HCT116 (cell line): ENCODE data around the gene SETD3. TPM values are rescaled to one million over a fixed set of nuclear protein-coding genes. Genes with fewer than 3 reads are reported as not detected.

Source experiments
- ATAC-seq: fragments of 200-7000 bp; cut with Tn5 transposase; 2 replicates; pipeline ENCODE4 v1.9.1; 2020; ENCODE audit warnings: mild to moderate bottlenecking, moderate library complexity
- BruUV-seq: library from RNA; stranded (reverse); fragments of 400-500 nt; replicated peaks from 2 replicates; lab custom pipeline; 2021; lab: Mats Ljungman, UMichigan
- CTCF ChIA-PET: fragments of 300-600 bp; sonication (Branson Sonifier 250); formaldehyde crosslinking; loops from one replicate; lab custom pipeline; 2021; ENCODE audit warnings: antibody characterized with exemption; lab: Charles Lee
- POLR2A ChIA-PET: fragments of 300-600, 350-600 bp; sonication (Branson Sonifier 250); formaldehyde crosslinking; loops from one replicate; lab custom pipeline; 2021; ENCODE audit warnings: antibody characterized with exemption; lab: Charles Lee
- RAD21 ChIA-PET, 2 experiments: fragments of 300-600 bp; sonication (Branson Sonifier 250); formaldehyde crosslinking; loops; one replicate each; lab custom pipeline; 2023; ENCODE audit warnings: low total read pairs in 2 of 2; ENCODE audit not compliant: uncharacterized antibody in 2 of 2, unreplicated experiment in 2 of 2, low non-redundant PET in 1 of 2; lab: Charles Lee
- DNase-seq: peaks from one replicate; pipeline ENCODE4 v3.0.0-alpha.2; 2010; ENCODE audit warnings: low read depth, low spot score
- H2AFZ ChIP-seq: fragments of 200-600 bp; shearing (Covaris generic), sonication (generic); 2 replicates; pipeline ENCODE4 v1.6.1; 2017; ENCODE audit warnings: low read depth, mixed run types, mixed read lengths, antibody characterized with exemption, low read length; ENCODE audit not compliant: poor library complexity, severe bottlenecking
- H3K27ac ChIP-seq: 2 replicates; pipeline ENCODE4 v1.5.1; 2012; ENCODE audit warnings: low read depth, low read length
- H3K27me3 ChIP-seq: fragments of 200-600 bp; sonication (generic); 2 replicates; pipeline ENCODE4 v1.6.1; 2016; ENCODE audit warnings: mixed run types, low read length, mixed read lengths; ENCODE audit not compliant: insufficient read depth
- H3K36me3 ChIP-seq, 2 experiments: fragments of 200-500 bp in 1 of 2; fragments of 200-600 bp in 1 of 2; sonication (Bioruptor generic) in 1 of 2; sonication (generic) in 1 of 2; 2 replicates each; pipeline versions ENCODE4 v1.5.1 to v1.6.1; 2014 to 2016; ENCODE audit warnings: low read length in 2 of 2, inconsistent platforms in 1 of 2, mixed read lengths in 1 of 2, mixed run types in 1 of 2; ENCODE audit not compliant: insufficient read depth in 2 of 2, control insufficient read depth in 1 of 2
- H3K4me1 ChIP-seq, 2 experiments: fragments of 200-600 bp in 1 of 2; sonication (generic) in 1 of 2; 2 replicates each; pipeline versions ENCODE4 v1.5.1 to v1.6.1; 2012 to 2017; ENCODE audit warnings: low read length in 2 of 2, inconsistent platforms in 1 of 2, mild to moderate bottlenecking in 1 of 2, mixed read lengths in 1 of 2, mixed run types in 1 of 2, moderate library complexity in 1 of 2; ENCODE audit not compliant: insufficient read depth in 2 of 2, control insufficient read depth in 1 of 2
- H3K4me2 ChIP-seq: fragments of 200-600 bp; sonication (generic); 2 replicates; pipeline ENCODE4 v1.6.1; 2017; ENCODE audit warnings: mixed run types, low read length, mixed read lengths
- H3K4me3 ChIP-seq, 2 experiments: fragments of 200-600 bp in 1 of 2; sonication (generic) in 1 of 2; replicated peaks in 1 of 2; 2 replicates each; pipeline ENCODE4 v1.5.1; 2011 to 2016; ENCODE audit warnings: low read length in 2 of 2, control low read depth in 1 of 2, low read depth in 1 of 2, mild to moderate bottlenecking in 1 of 2, mixed read lengths in 1 of 2, mixed run types in 1 of 2
- H3K79me2 ChIP-seq: fragments of 200-600 bp; sonication (generic); 2 replicates; pipeline ENCODE4 v1.6.1; 2017; ENCODE audit warnings: mild to moderate bottlenecking, mixed run types, low read length, moderate library complexity, mixed read lengths; ENCODE audit not compliant: insufficient read depth
- H3K9ac ChIP-seq: fragments of 200-600 bp; sonication (generic); 2 replicates; pipeline ENCODE4 v1.6.1; 2016; ENCODE audit warnings: low read length, mixed read lengths
- H3K9me2 ChIP-seq: fragments of 200-600 bp; sonication (generic), shearing (Covaris generic); 2 replicates; pipeline ENCODE4 v1.6.1; 2017; ENCODE audit warnings: mixed run types, mild to moderate bottlenecking, moderate library complexity; ENCODE audit not compliant: insufficient read depth
- H3K9me3 ChIP-seq, 2 experiments: fragments of 200-500 bp in 1 of 2; fragments of 200-600 bp in 1 of 2; sonication (Bioruptor generic) in 1 of 2; sonication (generic) in 1 of 2; 2 replicates each; pipeline ENCODE4 v1.6.1; 2014 to 2017; ENCODE audit warnings: low read length in 2 of 2, mixed read lengths in 2 of 2, inconsistent platforms in 1 of 2, low read depth in 1 of 2, mild to moderate bottlenecking in 1 of 2, mixed run types in 1 of 2, moderate library complexity in 1 of 2; ENCODE audit not compliant: control insufficient read depth in 1 of 2, insufficient read depth in 1 of 2
- H4K20me1 ChIP-seq: fragments of 200-600 bp; sonication (generic), shearing (Covaris generic); 2 replicates; pipeline ENCODE4 v1.6.1; 2017; ENCODE audit warnings: mixed run types, mild to moderate bottlenecking, moderate library complexity; ENCODE audit not compliant: insufficient read depth
- CEBPB ChIP-seq: IDR thresholded peaks from 2 replicates; pipeline ENCODE4 v1.6.1; 2012; ENCODE audit warnings: low read depth
- EGR1 ChIP-seq: IDR thresholded peaks from 2 replicates; pipeline ENCODE4 v1.6.1; 2012; ENCODE audit warnings: low read depth
- EZH2 ChIP-seq: fragments of 200-600 bp; sonication (generic); IDR thresholded peaks from 2 replicates; pipeline ENCODE4 v1.6.1; 2017; ENCODE audit warnings: antibody characterized with exemption, mixed run types
- FOSL1 ChIP-seq: IDR thresholded peaks from 2 replicates; pipeline ENCODE4 v1.6.1; 2012; ENCODE audit warnings: low read depth
- SP1 ChIP-seq: IDR thresholded peaks from 2 replicates; pipeline ENCODE4 v1.6.1; 2012; ENCODE audit warnings: low read depth
- ZNF274 ChIP-seq: fragments of 200-500 bp; sonication (Bioruptor generic); IDR thresholded peaks from 2 replicates; pipeline ENCODE4 v1.6.1; 2014; ENCODE audit warnings: mild to moderate bottlenecking, low read depth, low read length, inconsistent platforms
- intact Hi-C: fragments of 100-400 bp; cut with micrococcal nuclease; formaldehyde crosslinking; loops from 2 replicates; pipeline ENCODE4 v1.10.0; 2022
- total RNA-seq: library from RNA; stranded (reverse); gene quantifications from one replicate; pipeline ENCODE4 v1.2.1, GENCODE V29; 2021; ENCODE audit not compliant: unreplicated experiment

The SETD3 gene
- total RNA-seq, 1 experiment from 2014 or later: 46.6 TPM

GRCh38 chr14:99452968-99453367 lies 27.7 kb downstream of the SETD3 start:
- no peak for TF ChIP-seq EZH2
- no peak for TF ChIP-seq EGR1
- TF ChIP-seq FOSL1: no peak
- TF ChIP-seq ZNF274: no peak
- TF ChIP-seq CEBPB: no peak
- no peak for TF ChIP-seq SP1
- Histone ChIP-seq H3K27ac (no peak overlapping the region), H3K9me2 (no peaks in the 10 kb centered on the region), H3K27me3 (no peaks in the 10 kb centered on the region), H3K4me1 (no peaks in the 10 kb centered on the region), H3K4me3 (no peak overlapping the region), H3K9ac (no peak overlapping the region), H3K79me2 (no peaks in the 10 kb centered on the region), H2AFZ (no peak overlapping the region), H3K9me3 (no peaks in the 10 kb centered on the region), H4K20me1 (no peaks in the 10 kb centered on the region), H3K36me3 (peaks cover 5 to 15% of the 10 kb centered on the region in 2 experiments; a peak in 3 of 4 replicates), H3K4me2 (no peak overlapping the region)
- RAD21 ChIA-PET: no interaction called here
- no peak for DNase-seq
- ATAC-seq: no peak
- intact Hi-C loops: no loop called here
- CTCF ChIA-PET: no interaction called here
- POLR2A ChIA-PET: no interaction called here
- no TSS peak for BruUV-seq

- CTCF ChIA-PET: no interaction called here
- no peak overlapping the region for H3K4me3 ChIP-seq
These were observed 29.4 kb downstream of the SETD3 start for GRCh38 chr14:99451234-99451633.

More at GRCh38 chr14:99451234-99451633, 29.4 kb downstream of the SETD3 start:
- intact Hi-C loops: no loop called here
- Histone ChIP-seq H3K4me1 (no peaks in the 10 kb centered on the region), H3K36me3 (peaks cover 0 to 2% of the 10 kb centered on the region in 2 experiments; a peak in 1 of 4 replicates), H3K9me2 (no peaks in the 10 kb centered on the region), H3K9ac (no peak overlapping the region), H3K4me2 (no peak overlapping the region), H3K27me3 (no peaks in the 10 kb centered on the region), H3K9me3 (no peaks in the 10 kb centered on the region), H4K20me1 (no peaks in the 10 kb centered on the region), H3K79me2 (no peaks in the 10 kb centered on the region), H2AFZ (no peak overlapping the region), H3K27ac (no peak overlapping the region)
- BruUV-seq: no TSS peak
- TF ChIP-seq CEBPB: no peak
- no peak for ATAC-seq
- DNase-seq: no peak
- ChIA-PET POLR2A (no interaction called here), RAD21 (no interaction called here)
